Gastroesophageal sphincter (tissue), 4 donors: ENCODE data around the gene MYO1G. TPM values are rescaled to one million over a fixed set of nuclear protein-coding genes. Genes with fewer than 3 reads are reported as not detected.

ENCODE experiments used
- ATAC-seq: fragments of 150-250 bp; one replicate; pipeline ENCODE4 v1.9.1; 2016; ENCODE audit warnings: mild to moderate bottlenecking, moderate library complexity
- H3K27ac ChIP-seq, 4 donors: fragments of 200-600 bp; sonication (generic) in 3 of 4; 1 replicate in 3 of 4; 2 replicates in 1 of 4; pipeline ENCODE4 v1.5.1; 2016 to 2019
- H3K27me3 ChIP-seq: fragments of 200-600 bp; sonication (generic); one replicate; pipeline ENCODE4 v1.5.1; 2019
- H3K36me3 ChIP-seq, 2 donors: fragments of 200-600 bp; sonication (generic); one replicate each; pipeline ENCODE4 v1.5.1; 2019; ENCODE audit warnings: control low read depth in 1 of 2
- H3K4me1 ChIP-seq, 3 donors: fragments of 200-600 bp; sonication (generic); 1 replicate in 2 of 3; 2 replicates in 1 of 3; pipeline ENCODE4 v1.5.1; 2016 to 2019; ENCODE audit warnings: control low read depth in 2 of 3
- H3K4me3 ChIP-seq, 2 donors: fragments of 200-600 bp; sonication (generic); one replicate each; pipeline ENCODE4 v1.5.1; 2019; ENCODE audit warnings: mild to moderate bottlenecking in 1 of 2, moderate library complexity in 1 of 2
- H3K9me3 ChIP-seq, 3 donors: fragments of 200-600 bp; sonication (generic); one replicate each; pipeline ENCODE4 v1.5.1; 2017 to 2019; ENCODE audit warnings: control low read depth in 2 of 3
- EP300 ChIP-seq: sonication (generic); formaldehyde crosslinking; IDR thresholded peaks from one replicate; pipeline ENCODE4 v1.6.1; 2017; ENCODE audit warnings: antibody characterized with exemption, mild to moderate bottlenecking
- POLR2A ChIP-seq, 2 donors: fragments of 450-650 bp; IDR thresholded peaks; one replicate each; pipeline ENCODE4 v1.6.1; 2017; ENCODE audit warnings: antibody characterized with exemption in 2 of 2, mild to moderate bottlenecking in 2 of 2, moderate library complexity in 1 of 2
- POLR2AphosphoS5 ChIP-seq: sonication (generic); formaldehyde crosslinking; IDR thresholded peaks from one replicate; pipeline ENCODE4 v1.6.1; 2017; ENCODE audit warnings: antibody characterized with exemption
- WGBS, 2 donors: methylation state at CpG; one replicate each; pipeline ENCODE4 v1.1.5; 2018; ENCODE audit warnings: low coverage in 1 of 2; 5-methylcytosine and 5-hydroxymethylcytosine counted together
- total RNA-seq, 4 donors: library from RNA; depleted of rRNA; stranded (reverse); fragments of >200 nt; gene quantifications; one replicate each; pipeline ENCODE4 v1.1.0, GENCODE V29; 2016
- TF ChIP-seq, protein P1 (sequence below), 4 experiments: fragments of 200-600 bp in 2 of 4; fragments of 450-650 bp in 2 of 4; sonication (generic) in 1 of 4; IDR thresholded peaks; one replicate each; pipeline ENCODE4 v1.5.1; 2017 to 2019; ENCODE audit warnings: antibody characterized with exemption in 4 of 4, mild to moderate bottlenecking in 2 of 4, moderate library complexity in 2 of 4

MYO1G gene
- total RNA-seq, 4 donors from 2014 or later: 1.4 to 3.6 (median 2.0) TPM

DNA sequence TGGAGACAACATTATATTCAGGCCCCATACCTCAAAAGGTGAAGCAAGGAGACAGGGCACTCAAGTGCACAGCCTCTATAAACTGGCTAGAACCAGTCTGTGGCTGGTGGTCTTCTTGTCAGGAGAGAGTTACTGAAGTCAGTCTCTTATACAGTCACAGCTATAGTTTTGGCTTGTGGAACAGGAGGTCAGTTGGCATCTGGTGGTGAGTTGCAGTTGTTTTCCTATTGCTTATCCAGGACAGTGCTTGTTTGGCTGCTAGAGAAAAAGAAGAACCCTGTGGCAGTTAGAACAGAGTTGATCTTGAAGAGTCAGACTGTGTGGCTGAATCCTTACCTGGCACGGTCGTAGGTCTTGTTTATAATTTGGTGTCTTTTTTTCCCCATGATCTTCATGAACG lies 38.4 kb upstream of the MYO1G start:
- H3K36me3 ChIP-seq: peaks cover 0 to 5% of the 10 kb centered on the region in 2 donors
- peaks cover 0 to 9% (median 0%) of the 10 kb centered on the region in 3 donors for H3K4me1 ChIP-seq
- TF ChIP-seq, protein P1, sequence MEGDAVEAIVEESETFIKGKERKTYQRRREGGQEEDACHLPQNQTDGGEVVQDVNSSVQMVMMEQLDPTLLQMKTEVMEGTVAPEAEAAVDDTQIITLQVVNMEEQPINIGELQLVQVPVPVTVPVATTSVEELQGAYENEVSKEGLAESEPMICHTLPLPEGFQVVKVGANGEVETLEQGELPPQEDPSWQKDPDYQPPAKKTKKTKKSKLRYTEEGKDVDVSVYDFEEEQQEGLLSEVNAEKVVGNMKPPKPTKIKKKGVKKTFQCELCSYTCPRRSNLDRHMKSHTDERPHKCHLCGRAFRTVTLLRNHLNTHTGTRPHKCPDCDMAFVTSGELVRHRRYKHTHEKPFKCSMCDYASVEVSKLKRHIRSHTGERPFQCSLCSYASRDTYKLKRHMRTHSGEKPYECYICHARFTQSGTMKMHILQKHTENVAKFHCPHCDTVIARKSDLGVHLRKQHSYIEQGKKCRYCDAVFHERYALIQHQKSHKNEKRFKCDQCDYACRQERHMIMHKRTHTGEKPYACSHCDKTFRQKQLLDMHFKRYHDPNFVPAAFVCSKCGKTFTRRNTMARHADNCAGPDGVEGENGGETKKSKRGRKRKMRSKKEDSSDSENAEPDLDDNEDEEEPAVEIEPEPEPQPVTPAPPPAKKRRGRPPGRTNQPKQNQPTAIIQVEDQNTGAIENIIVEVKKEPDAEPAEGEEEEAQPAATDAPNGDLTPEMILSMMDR (IDR thresholded peaks at IDR 0.05): no peak
- TF ChIP-seq EP300 (no peak), POLR2A (IDR thresholded peaks at IDR 0.05) (no peak), POLR2AphosphoS5 (no peak)
- no peak overlapping the region for H3K27ac ChIP-seq
- no peaks in the 10 kb centered on the region for H3K27me3 ChIP-seq
- ATAC-seq: no peak
- no peak overlapping the region for H3K4me3 ChIP-seq
- WGBS, 2 donors: 74 to 77% methylated on average over 3 of the region's 3 CpGs
- H3K9me3 ChIP-seq: no peaks in the 10 kb centered on the region

DNA sequence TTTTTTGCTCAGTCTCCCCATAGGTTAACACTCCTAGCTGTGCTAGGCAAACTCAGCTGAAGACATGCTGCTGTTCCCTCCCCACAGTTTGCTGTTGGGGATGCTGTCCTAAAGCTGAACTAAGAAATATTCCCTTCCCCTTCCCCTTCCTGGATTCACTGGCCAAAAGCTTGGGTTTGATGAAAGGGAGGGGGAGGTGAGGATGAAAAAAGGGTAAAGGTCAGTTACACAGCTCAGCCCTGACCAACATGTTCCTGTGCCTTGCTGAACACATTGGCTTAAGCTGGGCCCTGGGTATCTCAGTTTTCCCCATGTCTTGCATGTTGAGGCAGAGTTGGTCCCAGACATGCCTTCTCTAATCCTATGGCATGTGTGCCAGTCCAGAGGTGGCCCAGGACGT lies 36.5 kb upstream of the MYO1G start:
- no peaks in the 10 kb centered on the region for H3K9me3 ChIP-seq
- no peaks in the 10 kb centered on the region for H3K27me3 ChIP-seq
- H3K4me1 ChIP-seq: peaks cover 0 to 9% (median 0%) of the 10 kb centered on the region in 3 donors
- peaks cover 0 to 12% of the 10 kb centered on the region in 2 donors for H3K36me3 ChIP-seq
- ATAC-seq: no peak
- 90% methylated on average over 1 of the region's 1 CpG; no CpG with 5 or more reads in 1 of the 2 donors for WGBS, 2 donors
- TF ChIP-seq EP300 (no peak), POLR2AphosphoS5 (no peak), POLR2A (IDR thresholded peaks at IDR 0.05) (no peak)
- TF ChIP-seq, protein P1 (IDR thresholded peaks at IDR 0.05): no peak
- no peak overlapping the region for H3K4me3 ChIP-seq
- no peak overlapping the region for H3K27ac ChIP-seq

DNA sequence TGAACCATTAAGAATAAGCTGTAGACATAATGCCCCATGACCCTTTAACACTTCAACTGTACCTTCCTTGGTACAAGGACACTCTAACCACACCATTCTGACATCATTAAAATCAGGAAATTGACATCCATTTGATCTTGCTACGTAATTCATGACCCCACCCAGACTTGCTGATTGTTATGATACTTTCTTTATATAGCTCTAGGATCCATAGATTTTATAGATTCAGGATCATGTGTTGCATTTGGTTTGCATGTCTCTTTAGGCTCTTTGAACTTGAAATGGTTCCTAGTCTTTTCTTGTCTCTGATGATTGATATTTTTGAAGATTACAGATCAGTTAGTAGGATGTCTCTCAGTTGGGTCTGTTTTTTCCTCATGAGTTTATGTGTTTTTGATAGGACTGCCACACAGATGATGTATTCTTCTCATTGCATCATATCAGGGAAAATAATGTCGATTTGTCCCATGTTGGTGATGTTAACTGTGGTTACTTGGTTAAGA lies 34.7 kb upstream of the MYO1G start:
- Histone ChIP-seq H3K4me1 (peaks cover 0 to 9% (median 0%) of the 10 kb centered on the region in 3 donors), H3K27me3 (no peaks in the 10 kb centered on the region), H3K4me3 (no peak overlapping the region), H3K9me3 (no peaks in the 10 kb centered on the region), H3K27ac (no peak overlapping the region), H3K36me3 (peaks cover 0 to 12% of the 10 kb centered on the region in 2 donors)
- 75 to 87% methylated on average over 2 of the region's 2 CpGs for WGBS, 2 donors
- no peak for ATAC-seq
- TF ChIP-seq EP300 (no peak), POLR2A (IDR thresholded peaks at IDR 0.05) (no peak), POLR2AphosphoS5 (no peak)
- TF ChIP-seq, protein P1 (IDR thresholded peaks at IDR 0.05): no peak

DNA sequence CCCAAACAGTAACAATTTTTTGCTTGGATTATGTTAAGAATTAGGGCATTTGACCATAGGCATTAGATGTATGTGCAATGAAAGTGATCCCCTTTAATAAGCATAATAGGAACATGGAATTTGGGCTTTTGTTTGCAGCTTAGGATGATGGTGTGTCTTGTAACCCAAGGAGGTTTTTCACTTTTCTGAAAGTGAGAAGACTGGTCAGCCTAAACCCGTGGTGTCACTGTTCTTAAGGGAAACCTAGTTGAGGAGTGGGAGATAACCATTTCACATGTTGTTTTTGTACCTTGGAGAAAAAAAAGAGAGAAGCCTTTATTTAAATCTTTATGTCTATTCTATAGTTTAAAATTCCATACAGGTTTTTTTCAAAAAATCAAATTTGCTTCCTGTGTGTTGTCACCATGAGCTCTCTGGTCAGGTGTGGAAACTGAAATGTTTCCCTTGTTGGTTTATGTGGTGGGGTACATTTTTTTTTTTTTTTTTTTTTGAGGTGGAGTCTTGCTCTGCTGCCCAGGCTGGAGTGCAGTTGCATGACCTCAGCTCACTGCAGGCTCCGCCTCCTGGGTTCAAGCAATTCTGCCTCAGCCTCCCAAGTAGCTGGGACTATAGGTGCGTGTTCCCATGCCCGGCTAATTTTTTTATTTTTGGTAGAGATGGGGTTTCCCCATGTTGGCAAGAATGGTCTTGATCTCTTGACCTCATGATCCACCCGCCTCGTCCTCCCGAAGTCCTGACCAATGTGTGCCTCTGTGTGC lies 28.9 kb upstream of the MYO1G start:
- WGBS, 2 donors: 96% methylated on average over 5 to 7 of the region's 7 CpGs

More for the DNA sequence above, 28.9 kb upstream of the MYO1G start:
- Histone ChIP-seq H3K27ac (no peak overlapping the region), H3K4me3 (no peak overlapping the region), H3K27me3 (no peaks in the 10 kb centered on the region), H3K9me3 (no peaks in the 10 kb centered on the region), H3K4me1 (peaks cover 0 to 14% (median 0%) of the 10 kb centered on the region in 3 donors), H3K36me3 (peaks cover 0 to 26% of the 10 kb centered on the region in 2 donors)
- ATAC-seq: no peak
- TF ChIP-seq POLR2AphosphoS5 (no peak), EP300 (no peak), POLR2A (IDR thresholded peaks at IDR 0.05) (no peak)
- TF ChIP-seq, protein P1 (IDR thresholded peaks at IDR 0.05): no peak
